HepG2 (cell line): ENCODE results near the gene CERS5. TPM values are rescaled to one million over a fixed set of nuclear protein-coding genes. Genes with fewer than 3 reads are reported as not detected.

ENCODE experiments used
- ARNT2 ChIP-seq: sonication (generic); formaldehyde crosslinking; IDR thresholded peaks from 2 replicates; pipeline ENCODE4 v1.8.0; 2022; ENCODE audit warnings: mild to moderate bottlenecking, low read depth, missing genetic modification reagents, moderate library complexity
- CBX2 ChIP-seq, 2 experiments: fragments of 200-600 bp in 1 of 2; sonication (generic); formaldehyde crosslinking in 1 of 2; IDR thresholded peaks; 2 replicates each; pipeline versions ENCODE4 v1.7.0 to v1.8.1; 2018 to 2022; ENCODE audit warnings: low read depth in 2 of 2, low read length in 1 of 2, mild to moderate bottlenecking in 1 of 2, missing genetic modification reagents in 1 of 2
- CREM ChIP-seq, 2 experiments: sonication (generic) in 1 of 2; formaldehyde crosslinking in 1 of 2; IDR thresholded peaks; 2 replicates each; pipeline versions ENCODE4 v1.4.0 to v1.6.1; 2016 to 2020; ENCODE audit warnings: antibody characterized with exemption in 1 of 2, mild to moderate bottlenecking in 1 of 2, missing genetic modification reagents in 1 of 2
- FOSL2 ChIP-seq: sonication (generic); formaldehyde crosslinking; IDR thresholded peaks from 2 replicates; pipeline ENCODE4 v1.4.0; 2020; ENCODE audit warnings: missing genetic modification reagents
- HNRNPLL ChIP-seq: fragments of 200-400 bp; formaldehyde crosslinking; IDR thresholded peaks from 2 replicates; pipeline ENCODE4 v1.6.1; 2017; ENCODE audit warnings: mild to moderate bottlenecking, low read depth, low read length; ENCODE audit not compliant: poor library complexity, severe bottlenecking
- REL ChIP-seq: sonication (generic); formaldehyde crosslinking; conservative IDR thresholded peaks from 2 replicates; pipeline ENCODE4 v1.8.0; 2022; ENCODE audit warnings: mild to moderate bottlenecking, missing genetic modification reagents, moderate library complexity
- RXRB ChIP-seq: IDR thresholded peaks from 2 replicates; pipeline ENCODE4 v1.6.1; 2016; ENCODE audit warnings: borderline replicate concordance, missing genetic modification reagents, missing compliant biosample characterization
- SRY ChIP-seq: sonication (generic); formaldehyde crosslinking; IDR thresholded peaks from 2 replicates; pipeline ENCODE4 v1.8.0; 2022; ENCODE audit warnings: mild to moderate bottlenecking, missing genetic modification reagents
- ZNF10 ChIP-seq: sonication (generic); formaldehyde crosslinking; IDR thresholded peaks from 2 replicates; pipeline ENCODE4 v1.4.0; 2020; ENCODE audit warnings: mild to moderate bottlenecking, low read depth, missing genetic modification reagents, borderline replicate concordance
- ZNF451 ChIP-seq: sonication (generic); formaldehyde crosslinking; IDR thresholded peaks from 2 replicates; pipeline ENCODE4 v1.5.0; 2020; ENCODE audit warnings: mild to moderate bottlenecking, missing genetic modification reagents
- polyA plus RNA-seq, 8 experiments: library from polyadenylated mRNA; depleted of rRNA in 3 of 8; stranded (reverse) in 7 of 8; unstranded in 1 of 8; fragments of >200 nt; fragmentation: Illumina TruSeq in 4 of 8; extraction: Trizol in 4 of 8; gene quantifications; 2 replicates each; pipeline versions ENCODE4 v1.2.1 to v1.2.3, GENCODE V29; 2011 to 2016; ENCODE audit warnings: low read depth in 4 of 8, missing spikeins in 1 of 8, mixed read lengths in 1 of 8; ENCODE audit not compliant: insufficient read depth in 1 of 8
- total RNA-seq, 5 experiments: library from RNA; depleted of rRNA; stranded (reverse); fragments of >200 nt; fragmentation: Illumina TruSeq; extraction: Trizol; gene quantifications; 2 replicates each; pipeline ENCODE4 v1.2.3, GENCODE V29; 2016; ENCODE audit warnings: low read depth in 1 of 5
- TF ChIP-seq, protein P1 (sequence below): sonication (generic); formaldehyde crosslinking; IDR thresholded peaks from 2 replicates; pipeline ENCODE4 v1.5.0; 2020; ENCODE audit warnings: missing genetic modification reagents, mild to moderate bottlenecking, borderline replicate concordance
- TF ChIP-seq, protein P2 (sequence below): sonication (generic); formaldehyde crosslinking; IDR thresholded peaks from 2 replicates; pipeline ENCODE4 v1.5.0; 2020; ENCODE audit warnings: mild to moderate bottlenecking, missing genetic modification reagents, borderline replicate concordance
- TF ChIP-seq, protein P3 (sequence below): sonication (generic); formaldehyde crosslinking; IDR thresholded peaks from 2 replicates; pipeline ENCODE4 v1.5.1; 2020; ENCODE audit warnings: mild to moderate bottlenecking, missing genetic modification reagents, moderate library complexity
- TF ChIP-seq, protein P4 (sequence below): sonication (generic); formaldehyde crosslinking; IDR thresholded peaks from 2 replicates; pipeline ENCODE4 v1.4.0; 2020; ENCODE audit warnings: missing genetic modification reagents, borderline replicate concordance

Gene CERS5
- total and polyA plus RNA-seq, 2 of the 13 experiments (the other 11 are each of a cell fraction or from before 2014, with no cell fraction given) = 22.3 to 48.8 TPM

DNA sequence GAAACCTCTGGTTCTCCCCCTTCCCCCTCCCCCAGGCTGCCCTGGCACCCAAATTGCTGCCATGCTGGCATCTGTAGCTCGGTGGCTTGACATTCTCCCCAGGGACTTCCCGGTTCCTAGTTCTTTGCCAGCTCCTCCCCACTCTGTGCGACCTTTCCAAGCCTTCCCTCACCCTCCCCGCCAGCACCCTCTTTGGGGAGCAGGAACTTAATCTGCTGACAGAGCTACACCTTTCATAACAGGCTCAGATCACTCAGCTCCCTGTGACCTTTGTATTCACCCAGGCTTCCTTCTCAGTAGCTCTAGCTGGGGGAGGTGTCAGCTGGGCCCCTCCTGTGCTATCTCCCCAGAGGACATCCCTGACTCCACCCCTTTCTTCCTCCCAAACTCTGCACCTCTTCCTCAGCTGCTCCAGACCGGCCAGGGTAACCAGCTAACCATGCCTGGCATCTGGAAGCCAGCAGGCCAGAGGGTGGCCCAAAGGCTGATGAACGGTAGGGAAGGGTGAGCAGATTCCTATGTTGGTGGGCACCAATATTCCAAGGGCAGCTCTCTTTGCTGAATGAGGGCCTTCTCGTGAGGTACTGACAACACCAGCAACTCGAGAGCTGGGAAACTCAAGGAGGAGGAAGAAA lies 56.9 kb downstream of the CERS5 start (continued):
- TF ChIP-seq, protein P1, sequence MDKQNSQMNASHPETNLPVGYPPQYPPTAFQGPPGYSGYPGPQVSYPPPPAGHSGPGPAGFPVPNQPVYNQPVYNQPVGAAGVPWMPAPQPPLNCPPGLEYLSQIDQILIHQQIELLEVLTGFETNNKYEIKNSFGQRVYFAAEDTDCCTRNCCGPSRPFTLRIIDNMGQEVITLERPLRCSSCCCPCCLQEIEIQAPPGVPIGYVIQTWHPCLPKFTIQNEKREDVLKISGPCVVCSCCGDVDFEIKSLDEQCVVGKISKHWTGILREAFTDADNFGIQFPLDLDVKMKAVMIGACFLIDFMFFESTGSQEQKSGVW (CRISPR knock-in tag) = no peak
- TF ChIP-seq RXRB (CRISPR knock-in tag) = peak; percentile 35; the same call in 1 of the 2 replicates
- TF ChIP-seq, protein P2, sequence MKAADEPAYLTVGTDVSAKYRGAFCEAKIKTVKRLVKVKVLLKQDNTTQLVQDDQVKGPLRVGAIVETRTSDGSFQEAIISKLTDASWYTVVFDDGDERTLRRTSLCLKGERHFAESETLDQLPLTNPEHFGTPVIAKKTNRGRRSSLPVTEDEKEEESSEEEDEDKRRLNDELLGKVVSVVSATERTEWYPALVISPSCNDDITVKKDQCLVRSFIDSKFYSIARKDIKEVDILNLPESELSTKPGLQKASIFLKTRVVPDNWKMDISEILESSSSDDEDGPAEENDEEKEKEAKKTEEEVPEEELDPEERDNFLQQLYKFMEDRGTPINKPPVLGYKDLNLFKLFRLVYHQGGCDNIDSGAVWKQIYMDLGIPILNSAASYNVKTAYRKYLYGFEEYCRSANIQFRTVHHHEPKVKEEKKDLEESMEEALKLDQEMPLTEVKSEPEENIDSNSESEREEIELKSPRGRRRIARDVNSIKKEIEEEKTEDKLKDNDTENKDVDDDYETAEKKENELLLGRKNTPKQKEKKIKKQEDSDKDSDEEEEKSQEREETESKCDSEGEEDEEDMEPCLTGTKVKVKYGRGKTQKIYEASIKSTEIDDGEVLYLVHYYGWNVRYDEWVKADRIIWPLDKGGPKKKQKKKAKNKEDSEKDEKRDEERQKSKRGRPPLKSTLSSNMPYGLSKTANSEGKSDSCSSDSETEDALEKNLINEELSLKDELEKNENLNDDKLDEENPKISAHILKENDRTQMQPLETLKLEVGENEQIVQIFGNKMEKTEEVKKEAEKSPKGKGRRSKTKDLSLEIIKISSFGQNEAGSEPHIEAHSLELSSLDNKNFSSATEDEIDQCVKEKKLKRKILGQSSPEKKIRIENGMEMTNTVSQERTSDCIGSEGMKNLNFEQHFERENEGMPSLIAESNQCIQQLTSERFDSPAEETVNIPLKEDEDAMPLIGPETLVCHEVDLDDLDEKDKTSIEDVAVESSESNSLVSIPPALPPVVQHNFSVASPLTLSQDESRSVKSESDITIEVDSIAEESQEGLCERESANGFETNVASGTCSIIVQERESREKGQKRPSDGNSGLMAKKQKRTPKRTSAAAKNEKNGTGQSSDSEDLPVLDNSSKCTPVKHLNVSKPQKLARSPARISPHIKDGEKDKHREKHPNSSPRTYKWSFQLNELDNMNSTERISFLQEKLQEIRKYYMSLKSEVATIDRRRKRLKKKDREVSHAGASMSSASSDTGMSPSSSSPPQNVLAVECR (CRISPR knock-in tag) = peak; percentile 31; the same call in 1 of the 2 replicates
- TF ChIP-seq REL (CRISPR knock-in tag) = no peak
- no peak for TF ChIP-seq ZNF10
- TF ChIP-seq, protein P3, sequence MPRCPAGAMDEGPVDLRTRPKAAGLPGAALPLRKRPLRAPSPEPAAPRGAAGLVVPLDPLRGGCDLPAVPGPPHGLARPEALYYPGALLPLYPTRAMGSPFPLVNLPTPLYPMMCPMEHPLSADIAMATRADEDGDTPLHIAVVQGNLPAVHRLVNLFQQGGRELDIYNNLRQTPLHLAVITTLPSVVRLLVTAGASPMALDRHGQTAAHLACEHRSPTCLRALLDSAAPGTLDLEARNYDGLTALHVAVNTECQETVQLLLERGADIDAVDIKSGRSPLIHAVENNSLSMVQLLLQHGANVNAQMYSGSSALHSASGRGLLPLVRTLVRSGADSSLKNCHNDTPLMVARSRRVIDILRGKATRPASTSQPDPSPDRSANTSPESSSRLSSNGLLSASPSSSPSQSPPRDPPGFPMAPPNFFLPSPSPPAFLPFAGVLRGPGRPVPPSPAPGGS = no peak
- peak; percentile 47; the same call in 1 of the 2 replicates for TF ChIP-seq CREM (IDR thresholded peaks at IDR 0.05)
- TF ChIP-seq CREM (CRISPR knock-in tag; IDR thresholded peaks at IDR 0.05) = no peak
- no peak for TF ChIP-seq ARNT2 (CRISPR knock-in tag)
- TF ChIP-seq FOSL2 (CRISPR knock-in tag) = peak; percentile 42; the same call in 1 of the 2 replicates
- TF ChIP-seq CBX2 (IDR thresholded peaks at IDR 0.05; ENCODE audit: low read depth, low read length) = no peak
- no peak for TF ChIP-seq CBX2 (CRISPR knock-in tag; IDR thresholded peaks at IDR 0.05; ENCODE audit: low read depth)
- TF ChIP-seq ZNF451 = no peak
- no peak for TF ChIP-seq HNRNPLL
- TF ChIP-seq, protein P4, sequence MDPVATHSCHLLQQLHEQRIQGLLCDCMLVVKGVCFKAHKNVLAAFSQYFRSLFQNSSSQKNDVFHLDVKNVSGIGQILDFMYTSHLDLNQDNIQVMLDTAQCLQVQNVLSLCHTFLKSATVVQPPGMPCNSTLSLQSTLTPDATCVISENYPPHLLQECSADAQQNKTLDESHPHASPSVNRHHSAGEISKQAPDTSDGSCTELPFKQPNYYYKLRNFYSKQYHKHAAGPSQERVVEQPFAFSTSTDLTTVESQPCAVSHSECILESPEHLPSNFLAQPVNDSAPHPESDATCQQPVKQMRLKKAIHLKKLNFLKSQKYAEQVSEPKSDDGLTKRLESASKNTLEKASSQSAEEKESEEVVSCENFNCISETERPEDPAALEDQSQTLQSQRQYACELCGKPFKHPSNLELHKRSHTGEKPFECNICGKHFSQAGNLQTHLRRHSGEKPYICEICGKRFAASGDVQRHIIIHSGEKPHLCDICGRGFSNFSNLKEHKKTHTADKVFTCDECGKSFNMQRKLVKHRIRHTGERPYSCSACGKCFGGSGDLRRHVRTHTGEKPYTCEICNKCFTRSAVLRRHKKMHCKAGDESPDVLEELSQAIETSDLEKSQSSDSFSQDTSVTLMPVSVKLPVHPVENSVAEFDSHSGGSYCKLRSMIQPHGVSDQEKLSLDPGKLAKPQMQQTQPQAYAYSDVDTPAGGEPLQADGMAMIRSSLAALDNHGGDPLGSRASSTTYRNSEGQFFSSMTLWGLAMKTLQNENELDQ = no peak
- TF ChIP-seq SRY = no peak
